ENCODE measurements around the gene PCOLCE2. TPM values are rescaled to one million over a fixed set of nuclear protein-coding genes. Genes with fewer than 3 reads are reported as not detected.

PCOLCE2 gene
- total RNA-seq, 6 experiments from 2014 or later, result 1.8 to 9.7 (median 3.8) TPM

- H3K36me3 ChIP-seq, result no peaks in the 10 kb centered on the region
- peaks cover 0 to 9% (median 0%) of the 10 kb centered on the region in 4 donors for H3K4me1 ChIP-seq
- no peak for ATAC-seq
- intact Hi-C loops (cut with DNase I), result no loop called here
- TF ChIP-seq POLR2A (IDR thresholded peaks at IDR 0.05), result no peak
- no peak for TF ChIP-seq CTCF (IDR thresholded peaks at IDR 0.05)
- DNase-seq, result no peak
- WGBS (ENCODE audit: insufficient coverage, low coverage, low lambda C conversion rate, missing lambda C conversion rate), result 95% methylated on average over 2 of the region's 3 CpGs
- no peak overlapping the region for H3K4me3 ChIP-seq
- H3K9me3 ChIP-seq, result no peaks in the 10 kb centered on the region
- H3K27ac ChIP-seq, result no peak overlapping the region
- no peaks in the 10 kb centered on the region for H3K27me3 ChIP-seq
Measured at GRCh38 chr3:142909282-142909681, 20.4 kb upstream of the PCOLCE2 start.

DNA sequence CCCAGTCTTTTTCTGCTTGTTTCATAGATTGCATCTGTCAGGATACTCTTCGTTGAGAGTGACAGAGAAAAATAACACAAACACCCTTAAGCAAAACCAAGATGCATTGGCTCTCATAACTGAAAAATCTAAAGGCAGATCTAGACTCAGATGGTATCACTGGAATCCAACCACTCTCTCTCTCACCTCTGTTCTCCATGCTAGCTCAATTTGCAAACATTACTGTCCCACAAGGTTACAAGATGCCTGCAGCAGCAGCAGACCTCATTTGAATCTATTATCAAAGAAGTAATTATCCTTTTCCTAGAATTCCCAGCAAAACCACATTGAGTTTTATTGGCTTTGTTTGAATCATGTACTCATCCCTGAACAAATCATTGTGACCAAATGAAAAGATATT lies 19.1 kb upstream of the PCOLCE2 start:
- TF ChIP-seq POLR2A (IDR thresholded peaks at IDR 0.05) (no peak), CTCF (IDR thresholded peaks at IDR 0.05) (no peak)
- 60% methylated on average over 1 of the region's 1 CpG for WGBS (ENCODE audit: insufficient coverage, low coverage, low lambda C conversion rate, missing lambda C conversion rate)
- Histone ChIP-seq H3K4me1 (peaks cover 0 to 2% (median 0%) of the 10 kb centered on the region in 4 donors), H3K27me3 (no peaks in the 10 kb centered on the region), H3K27ac (no peak overlapping the region), H3K36me3 (no peaks in the 10 kb centered on the region), H3K4me3 (no peak overlapping the region), H3K9me3 (no peaks in the 10 kb centered on the region)
- ATAC-seq (no peak), DNase-seq (no peak)
- intact Hi-C loops (cut with DNase I), result no loop called here

GRCh38 chr3:142904639-142905436 lies 16.0 kb upstream of the PCOLCE2 start:
- DNase-seq (no peak), ATAC-seq (peak in 3 of 4 donors; percentile 65 to 69 (median 66))
- no peaks in the 10 kb centered on the region for H3K9me3 ChIP-seq
- no peaks in the 10 kb centered on the region for H3K4me1 ChIP-seq
- WGBS (ENCODE audit: insufficient coverage, low coverage, low lambda C conversion rate, missing lambda C conversion rate), result 49% methylated on average over 5 of the region's 11 CpGs
- peak in 2 of 4 donors; percentile 14 to 31 for TF ChIP-seq CTCF (IDR thresholded peaks at IDR 0.05)
- no peak for TF ChIP-seq POLR2A (IDR thresholded peaks at IDR 0.05)
- no peaks in the 10 kb centered on the region for H3K27me3 ChIP-seq
- H3K27ac ChIP-seq, result no peak overlapping the region
- intact Hi-C loops (cut with DNase I), result no loop called here
- no peaks in the 10 kb centered on the region for H3K36me3 ChIP-seq
- H3K4me3 ChIP-seq, result no peak overlapping the region

GRCh38 chr3:142902356-142902755 lies 13.5 kb upstream of the PCOLCE2 start:
- WGBS (ENCODE audit: insufficient coverage, low coverage, low lambda C conversion rate, missing lambda C conversion rate), result 83% methylated on average over 2 of the region's 2 CpGs
- no peaks in the 10 kb centered on the region for H3K36me3 ChIP-seq
- H3K4me1 ChIP-seq, result peaks cover 0 to 7% (median 0%) of the 10 kb centered on the region in 4 donors
- intact Hi-C loops (cut with DNase I), result no loop called here
- H3K4me3 ChIP-seq, result no peak overlapping the region
- TF ChIP-seq CTCF (IDR thresholded peaks at IDR 0.05), result no peak
- TF ChIP-seq POLR2A (IDR thresholded peaks at IDR 0.05), result no peak
- no peaks in the 10 kb centered on the region for H3K27me3 ChIP-seq
- no peaks in the 10 kb centered on the region for H3K9me3 ChIP-seq
- H3K27ac ChIP-seq, result no peak overlapping the region
- no peak for ATAC-seq
- no peak for DNase-seq

All from right lobe of liver (tissue), 6 donors.